ENCODE data around the gene PRKAG2.
A peak's percentile ranks its signal among the peaks of the same experiment; 100 is the strongest.
"Not testable (repeated sequence)": the region's sequence is repeated elsewhere in the genome, so short reads cannot be mapped to it uniquely, and the experiment has no call there.

The PRKAG2 gene

DNA sequence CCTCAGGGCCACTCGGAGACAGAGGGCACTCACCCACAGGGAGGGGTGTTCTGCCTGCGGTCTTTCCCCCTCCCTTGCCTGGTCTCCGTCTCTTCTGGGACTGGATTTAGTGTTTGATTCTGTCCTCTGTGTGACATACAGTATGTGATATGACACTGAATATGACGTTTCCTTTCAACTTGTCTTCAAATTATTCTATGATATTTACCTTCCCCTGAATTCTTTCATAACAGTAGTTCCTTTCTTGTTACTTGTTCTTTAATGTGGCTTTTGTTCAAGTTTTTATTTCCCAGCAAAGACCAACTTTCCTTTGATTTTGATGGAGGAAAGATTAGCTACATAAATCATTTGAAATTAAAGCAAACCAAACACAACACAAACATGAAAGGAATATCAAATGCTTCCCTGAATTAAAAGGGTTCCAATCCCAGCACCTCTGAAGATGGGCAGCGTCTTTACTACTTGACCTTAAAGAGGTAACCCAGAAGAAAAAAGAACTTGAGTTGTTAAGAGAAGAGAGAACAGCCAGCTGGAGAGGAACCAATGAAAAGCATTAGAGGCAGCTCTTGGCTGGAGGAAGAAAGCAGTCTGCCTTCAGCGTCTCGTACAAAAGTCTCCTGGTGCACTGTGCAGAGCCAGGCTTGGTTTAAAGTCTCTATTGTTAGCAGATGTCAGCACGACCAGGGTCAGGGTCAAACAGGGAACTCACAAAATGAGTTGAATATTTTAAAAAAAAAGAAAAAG, 338.9 kb downstream of the PRKAG2 start:
- no peaks in the 10 kb centered on the region for H4K20me1 ChIP-seq (ENCODE audit: insufficient read depth, low read length, poor library complexity, severe bottlenecking)
- no peaks in the 10 kb centered on the region for H3K4me1 ChIP-seq (ENCODE audit: insufficient read depth, low read length, poor library complexity, severe bottlenecking)
- TF ChIP-seq, protein P1, sequence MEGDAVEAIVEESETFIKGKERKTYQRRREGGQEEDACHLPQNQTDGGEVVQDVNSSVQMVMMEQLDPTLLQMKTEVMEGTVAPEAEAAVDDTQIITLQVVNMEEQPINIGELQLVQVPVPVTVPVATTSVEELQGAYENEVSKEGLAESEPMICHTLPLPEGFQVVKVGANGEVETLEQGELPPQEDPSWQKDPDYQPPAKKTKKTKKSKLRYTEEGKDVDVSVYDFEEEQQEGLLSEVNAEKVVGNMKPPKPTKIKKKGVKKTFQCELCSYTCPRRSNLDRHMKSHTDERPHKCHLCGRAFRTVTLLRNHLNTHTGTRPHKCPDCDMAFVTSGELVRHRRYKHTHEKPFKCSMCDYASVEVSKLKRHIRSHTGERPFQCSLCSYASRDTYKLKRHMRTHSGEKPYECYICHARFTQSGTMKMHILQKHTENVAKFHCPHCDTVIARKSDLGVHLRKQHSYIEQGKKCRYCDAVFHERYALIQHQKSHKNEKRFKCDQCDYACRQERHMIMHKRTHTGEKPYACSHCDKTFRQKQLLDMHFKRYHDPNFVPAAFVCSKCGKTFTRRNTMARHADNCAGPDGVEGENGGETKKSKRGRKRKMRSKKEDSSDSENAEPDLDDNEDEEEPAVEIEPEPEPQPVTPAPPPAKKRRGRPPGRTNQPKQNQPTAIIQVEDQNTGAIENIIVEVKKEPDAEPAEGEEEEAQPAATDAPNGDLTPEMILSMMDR (conservative IDR thresholded peaks at IDR 0.05; ENCODE audit: low read length), result no peak
- TF ChIP-seq EZH2phosphoT487 (IDR thresholded peaks at IDR 0.05; ENCODE audit: borderline replicate concordance), result no peak
- H3K36me3 ChIP-seq (ENCODE audit: insufficient read depth, low read length), result no peaks in the 10 kb centered on the region
- no peak overlapping the region for H3K9ac ChIP-seq (ENCODE audit: low read depth, low read length, poor library complexity, severe bottlenecking)
- H3K27me3 ChIP-seq (ENCODE audit: insufficient read depth, low read length, poor library complexity, severe bottlenecking), result no peaks in the 10 kb centered on the region
- H3K9me2 ChIP-seq (replicated peaks; ENCODE audit: low read depth, low read length), result no peaks in the 10 kb centered on the region
- H3K4me2 ChIP-seq (ENCODE audit: low read depth, low read length, poor library complexity, severe bottlenecking), result peak overlapping the region; percentile 37
- H3K4me3 ChIP-seq (ENCODE audit: low read length, poor library complexity, severe bottlenecking), result no peak overlapping the region
- no peaks in the 10 kb centered on the region for H3F3A ChIP-seq (ENCODE audit: low read depth)
- no peaks in the 10 kb centered on the region for H3K79me2 ChIP-seq (ENCODE audit: insufficient read depth, low read length)
- H3K9me3 ChIP-seq (ENCODE audit: insufficient read depth, low read depth, low read length), result no peaks in the 10 kb centered on the region
- H2AFZ ChIP-seq (ENCODE audit: low read length), result peak overlapping the region; percentile 69

DNA sequence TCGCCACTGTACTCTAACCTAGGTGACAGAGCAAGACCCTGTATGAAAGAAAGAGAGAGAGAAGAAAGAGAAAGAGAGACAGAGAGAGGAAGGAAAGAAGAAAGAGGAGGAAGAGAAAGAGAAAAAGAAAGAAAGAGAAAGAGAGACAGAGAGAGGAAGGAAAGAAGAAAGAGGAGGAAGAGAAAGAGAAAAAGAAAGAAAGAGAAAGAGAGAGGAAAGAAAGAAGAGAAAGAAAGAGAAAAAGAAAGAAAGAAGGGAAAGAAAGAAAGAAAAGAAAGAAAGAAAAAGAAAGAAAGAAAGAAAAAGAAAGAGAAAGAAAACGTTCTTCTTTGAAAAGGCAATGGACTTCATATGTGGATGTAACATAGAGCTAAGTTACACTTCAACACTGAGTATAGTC, 340.7 kb downstream of the PRKAG2 start:
- not testable (repeated sequence) for H3K9me2 ChIP-seq (replicated peaks; ENCODE audit: low read depth, low read length); H3K79me2 ChIP-seq (ENCODE audit: insufficient read depth, low read length); H3K4me3 ChIP-seq (ENCODE audit: low read length, poor library complexity, severe bottlenecking); H4K20me1 ChIP-seq (ENCODE audit: insufficient read depth, low read length, poor library complexity, severe bottlenecking); H3K4me2 ChIP-seq (ENCODE audit: low read depth, low read length, poor library complexity, severe bottlenecking); H3K9ac ChIP-seq (ENCODE audit: low read depth, low read length, poor library complexity, severe bottlenecking); H3K4me1 ChIP-seq (ENCODE audit: insufficient read depth, low read length, poor library complexity, severe bottlenecking); H3K9me3 ChIP-seq (ENCODE audit: insufficient read depth, low read depth, low read length); H3F3A ChIP-seq (ENCODE audit: low read depth); H3K36me3 ChIP-seq (ENCODE audit: insufficient read depth, low read length); H2AFZ ChIP-seq (ENCODE audit: low read length); H3K27me3 ChIP-seq (ENCODE audit: insufficient read depth, low read length, poor library complexity, severe bottlenecking)

DNA sequence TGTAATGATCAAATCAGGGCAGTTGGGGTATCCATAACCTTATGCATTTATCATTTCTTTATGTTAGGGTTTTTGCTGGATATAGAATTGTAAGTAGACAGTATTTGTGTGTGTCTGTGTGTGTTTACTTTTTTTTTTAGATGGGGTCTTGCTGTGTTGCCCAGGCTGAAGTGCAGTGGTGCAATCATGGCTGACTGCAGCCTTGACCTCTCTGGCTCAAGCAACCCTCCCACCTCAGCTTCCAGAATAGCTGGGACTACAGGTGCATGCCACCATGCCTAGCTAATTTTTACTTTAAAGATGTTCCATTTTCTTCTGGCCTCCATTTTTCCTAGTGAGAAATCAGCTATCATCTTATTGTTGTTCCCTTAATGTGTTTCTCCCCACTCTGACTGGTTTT, 347.1 kb downstream of the PRKAG2 start:
- no peak overlapping the region for H2AFZ ChIP-seq (ENCODE audit: low read length)
- H3K36me3 ChIP-seq (ENCODE audit: insufficient read depth, low read length), result no peaks in the 10 kb centered on the region
- H3K4me2 ChIP-seq (ENCODE audit: low read depth, low read length, poor library complexity, severe bottlenecking), result no peak overlapping the region
- H3K27me3 ChIP-seq (ENCODE audit: insufficient read depth, low read length, poor library complexity, severe bottlenecking), result peaks cover 4% of the 10 kb centered on the region
- TF ChIP-seq, protein P1 (conservative IDR thresholded peaks at IDR 0.05; ENCODE audit: low read length), result no peak
- TF ChIP-seq EZH2phosphoT487 (IDR thresholded peaks at IDR 0.05; ENCODE audit: borderline replicate concordance), result no peak
- peaks cover 8% of the 10 kb centered on the region for H3K9me3 ChIP-seq (ENCODE audit: insufficient read depth, low read depth, low read length)
- H3K4me3 ChIP-seq (ENCODE audit: low read length, poor library complexity, severe bottlenecking), result no peak overlapping the region
- no peaks in the 10 kb centered on the region for H3K79me2 ChIP-seq (ENCODE audit: insufficient read depth, low read length)
- H4K20me1 ChIP-seq (ENCODE audit: insufficient read depth, low read length, poor library complexity, severe bottlenecking), result no peaks in the 10 kb centered on the region
- no peak overlapping the region for H3K9ac ChIP-seq (ENCODE audit: low read depth, low read length, poor library complexity, severe bottlenecking)
- no peaks in the 10 kb centered on the region for H3K9me2 ChIP-seq (replicated peaks; ENCODE audit: low read depth, low read length)
- H3K4me1 ChIP-seq (ENCODE audit: insufficient read depth, low read length, poor library complexity, severe bottlenecking), result no peaks in the 10 kb centered on the region
- H3F3A ChIP-seq (ENCODE audit: low read depth), result no peaks in the 10 kb centered on the region

DNA sequence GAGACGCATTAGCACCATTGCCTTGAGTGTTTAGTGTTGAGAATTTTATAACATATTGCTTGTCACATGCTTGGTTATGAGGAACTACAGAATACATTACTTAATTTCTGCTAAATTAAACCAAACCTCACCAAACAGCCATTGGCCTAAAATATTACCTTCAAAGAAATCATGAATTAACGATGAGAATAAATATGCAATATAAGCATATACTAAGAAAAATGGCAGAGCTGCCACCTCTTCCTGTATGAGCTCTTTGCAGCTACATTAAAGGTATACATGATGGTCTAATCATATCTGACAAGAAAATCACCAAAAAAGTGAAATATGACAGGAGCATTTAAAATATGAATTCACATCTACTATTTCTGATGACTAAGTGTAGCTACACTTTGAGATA, 352.1 kb downstream of the PRKAG2 start:
- H2AFZ ChIP-seq (ENCODE audit: low read length), result no peak overlapping the region
- H3K9ac ChIP-seq (ENCODE audit: low read depth, low read length, poor library complexity, severe bottlenecking), result no peak overlapping the region
- H3K4me3 ChIP-seq (ENCODE audit: low read length, poor library complexity, severe bottlenecking), result no peak overlapping the region
- no peaks in the 10 kb centered on the region for H3K27me3 ChIP-seq (ENCODE audit: insufficient read depth, low read length, poor library complexity, severe bottlenecking)
- H3K4me2 ChIP-seq (ENCODE audit: low read depth, low read length, poor library complexity, severe bottlenecking), result no peak overlapping the region
- H3K4me1 ChIP-seq (ENCODE audit: insufficient read depth, low read length, poor library complexity, severe bottlenecking), result peaks cover 2% of the 10 kb centered on the region
- no peaks in the 10 kb centered on the region for H3K9me2 ChIP-seq (replicated peaks; ENCODE audit: low read depth, low read length)
- peaks cover 2% of the 10 kb centered on the region; the same call in 1 of the 2 replicates for H3K9me3 ChIP-seq (ENCODE audit: insufficient read depth, low read depth, low read length)
- no peaks in the 10 kb centered on the region for H4K20me1 ChIP-seq (ENCODE audit: insufficient read depth, low read length, poor library complexity, severe bottlenecking)
- no peaks in the 10 kb centered on the region for H3K79me2 ChIP-seq (ENCODE audit: insufficient read depth, low read length)
- H3K36me3 ChIP-seq (ENCODE audit: insufficient read depth, low read length), result no peaks in the 10 kb centered on the region
- no peak for TF ChIP-seq EZH2phosphoT487 (IDR thresholded peaks at IDR 0.05; ENCODE audit: borderline replicate concordance)
- TF ChIP-seq, protein P1 (conservative IDR thresholded peaks at IDR 0.05; ENCODE audit: low read length), result no peak
- H3F3A ChIP-seq (ENCODE audit: low read depth), result no peaks in the 10 kb centered on the region
